ENCODE measurements around the gene HDAC10. TPM values are rescaled to one million over a fixed set of nuclear protein-coding genes. Genes with fewer than 3 reads are reported as not detected.

HDAC10 gene
- 10 to 100 TPM; 37.3 to 42.3 TPM for total RNA-seq

- DNase-seq = peak; percentile 91
- Mint-ChIP-seq H3K4me3 (peak within 1 kb of the TSS; percentile 83), H3K9me3 (no peaks in the 10 kb centered on the region), H3K4me1 (peaks cover 11% of the 10 kb centered on the region), H3K27me3 (no peaks in the 10 kb centered on the region), H3K36me3 (peaks cover 8% of the 10 kb centered on the region), H3K27ac (peak within 1 kb of the TSS; percentile 81)
These were observed at the start of gene HDAC10 for GRCh38 chr22:50250555-50251476. Gene HDAC10, minus strand, starts transcription at chr22:50251265. Its CDS starts 233 bp downstream, at chr22:50251032.

- H3K36me3 Mint-ChIP-seq = no peaks in the 10 kb centered on the region
- H3K9me3 Mint-ChIP-seq = no peaks in the 10 kb centered on the region
- no peak overlapping the region for H3K4me3 Mint-ChIP-seq
- peaks cover 15% of the 10 kb centered on the region for H3K27me3 Mint-ChIP-seq
- no peak for DNase-seq
- no peak overlapping the region for H3K27ac Mint-ChIP-seq
- H3K4me1 Mint-ChIP-seq = peaks cover 2% of the 10 kb centered on the region
These were observed 49.7 kb upstream of the HDAC10 start for GRCh38 chr22:50300620-50301257.

- no peak for DNase-seq
- no peak overlapping the region for H3K27ac Mint-ChIP-seq
- H3K9me3 Mint-ChIP-seq = no peaks in the 10 kb centered on the region
- no peak overlapping the region for H3K4me3 Mint-ChIP-seq
- peaks cover 2% of the 10 kb centered on the region for H3K4me1 Mint-ChIP-seq
- H3K36me3 Mint-ChIP-seq = no peaks in the 10 kb centered on the region
- peaks cover 14% of the 10 kb centered on the region for H3K27me3 Mint-ChIP-seq
These were observed 48.9 kb upstream of the HDAC10 start for GRCh38 chr22:50299785-50300619.

GRCh38 chr22:50298937-50299784, 48.1 kb upstream of the HDAC10 start:
- Mint-ChIP-seq H3K4me3 (no peak overlapping the region), H3K27me3 (peaks cover 12% of the 10 kb centered on the region), H3K36me3 (no peaks in the 10 kb centered on the region), H3K27ac (no peak overlapping the region), H3K9me3 (no peaks in the 10 kb centered on the region), H3K4me1 (peaks cover 2% of the 10 kb centered on the region)
- DNase-seq = no peak

GRCh38 chr22:50298266-50298637, 47.2 kb upstream of the HDAC10 start:
- Mint-ChIP-seq H3K27me3 (peaks cover 10% of the 10 kb centered on the region), H3K4me3 (no peak overlapping the region), H3K9me3 (no peaks in the 10 kb centered on the region), H3K27ac (no peak overlapping the region), H3K36me3 (no peaks in the 10 kb centered on the region), H3K4me1 (peaks cover 3% of the 10 kb centered on the region)
- DNase-seq = no peak

GRCh38 chr22:50297510-50298265, 46.6 kb upstream of the HDAC10 start:
- Mint-ChIP-seq H3K4me1 (peaks cover 7% of the 10 kb centered on the region), H3K9me3 (no peaks in the 10 kb centered on the region), H3K27ac (no peak overlapping the region), H3K36me3 (no peaks in the 10 kb centered on the region), H3K4me3 (no peak overlapping the region), H3K27me3 (peaks cover 10% of the 10 kb centered on the region)
- DNase-seq = no peak

- Mint-ChIP-seq H3K27ac (no peak overlapping the region), H3K27me3 (peaks cover 12% of the 10 kb centered on the region), H3K9me3 (no peaks in the 10 kb centered on the region), H3K36me3 (no peaks in the 10 kb centered on the region), H3K4me1 (peaks cover 14% of the 10 kb centered on the region), H3K4me3 (no peak overlapping the region)
- no peak for DNase-seq
These were observed 45.8 kb upstream of the HDAC10 start for GRCh38 chr22:50296658-50297490.

GRCh38 chr22:50294319-50294656, 43.2 kb upstream of the HDAC10 start:
- no peaks in the 10 kb centered on the region for H3K36me3 Mint-ChIP-seq
- H3K4me3 Mint-ChIP-seq = peak overlapping the region; percentile 64
- peaks cover 15% of the 10 kb centered on the region for H3K4me1 Mint-ChIP-seq
- H3K9me3 Mint-ChIP-seq = no peaks in the 10 kb centered on the region
- DNase-seq = no peak
- H3K27me3 Mint-ChIP-seq = peaks cover 12% of the 10 kb centered on the region
- H3K27ac Mint-ChIP-seq = peak overlapping the region; percentile 58

- peak overlapping the region; percentile 58 for H3K27ac Mint-ChIP-seq
- H3K27me3 Mint-ChIP-seq = peaks cover 9% of the 10 kb centered on the region
- peaks cover 15% of the 10 kb centered on the region for H3K4me1 Mint-ChIP-seq
- H3K36me3 Mint-ChIP-seq = no peaks in the 10 kb centered on the region
- DNase-seq = peak; percentile 41
- peak overlapping the region; percentile 64 for H3K4me3 Mint-ChIP-seq
- no peaks in the 10 kb centered on the region for H3K9me3 Mint-ChIP-seq
These were observed 42.6 kb upstream of the HDAC10 start for GRCh38 chr22:50293441-50294318.

GRCh38 chr22:50292643-50293440, 41.8 kb upstream of the HDAC10 start:
- Mint-ChIP-seq H3K27me3 (peaks cover 6% of the 10 kb centered on the region), H3K36me3 (no peaks in the 10 kb centered on the region), H3K4me1 (peaks cover 15% of the 10 kb centered on the region), H3K27ac (peak overlapping the region; percentile 68), H3K9me3 (no peaks in the 10 kb centered on the region), H3K4me3 (peak overlapping the region; percentile 80)
- peak; percentile 32 for DNase-seq

- Mint-ChIP-seq H3K27me3 (peaks cover 6% of the 10 kb centered on the region), H3K36me3 (no peaks in the 10 kb centered on the region), H3K4me3 (no peak overlapping the region), H3K27ac (no peak overlapping the region), H3K4me1 (peaks cover 15% of the 10 kb centered on the region), H3K9me3 (no peaks in the 10 kb centered on the region)
- DNase-seq = no peak
These were observed 39.0 kb upstream of the HDAC10 start for GRCh38 chr22:50289942-50290630.
